IMR-90 (cell line): ENCODE results near the gene ZNF124. TPM values are rescaled to one million over a fixed set of nuclear protein-coding genes. Genes with fewer than 3 reads are reported as not detected.

ENCODE experiments used
- ATAC-seq: fragments of 200-7000 bp; cut with Tn5 transposase; 2 replicates; pipeline ENCODE4 v1.9.1; 2020; ENCODE audit warnings: low read depth, mild to moderate bottlenecking, moderate library complexity
- BruUV-seq: library from RNA; stranded (reverse); fragments of 400-500 nt; replicated peaks from 2 replicates; lab custom pipeline; 2021; lab: Mats Ljungman, UMichigan
- CTCF ChIA-PET: fragments of 300-600 bp; formaldehyde crosslinking; extraction: SDS; loops from one replicate; lab custom pipeline; 2021; ENCODE audit warnings: antibody characterized with exemption; lab: Yijun Ruan, JAX
- POLR2A ChIA-PET: fragments of 300-600 bp; sonication (Branson Sonifier 250); formaldehyde crosslinking; loops from one replicate; lab custom pipeline; 2022; ENCODE audit warnings: antibody characterized with exemption; ENCODE audit not compliant: unreplicated experiment; lab: Charles Lee
- DNase-seq: peaks from one replicate; pipeline ENCODE4 v3.0.0; 2013
- H2AFZ ChIP-seq: replicated peaks from 2 replicates; pipeline ENCODE3; 2013; ENCODE audit warnings: low read length, mild to moderate bottlenecking; ENCODE audit not compliant: poor library complexity
- H2AK5ac ChIP-seq: 2 replicates; pipeline ENCODE4 v1.6.1; 2013; ENCODE audit warnings: low read depth, low read length, inconsistent platforms
- H2AK9ac ChIP-seq: replicated peaks from 2 replicates; pipeline ENCODE3; 2013; ENCODE audit warnings: mild to moderate bottlenecking, low read depth, low read length, moderate library complexity; ENCODE audit not compliant: poor library complexity
- H2BK120ac ChIP-seq: 2 replicates; pipeline ENCODE4 v1.6.1; 2013; ENCODE audit warnings: low read depth, low read length, inconsistent platforms
- H2BK15ac ChIP-seq: 3 replicates; pipeline ENCODE4 v1.6.1; 2013; ENCODE audit warnings: low read depth, low read length, inconsistent platforms
- H2BK20ac ChIP-seq: 2 replicates; pipeline ENCODE4 v1.6.1; 2013; ENCODE audit warnings: low read depth, mild to moderate bottlenecking, inconsistent platforms, low read length, moderate library complexity
- H2BK5ac ChIP-seq: 2 replicates; pipeline ENCODE4 v1.6.1; 2013; ENCODE audit warnings: mild to moderate bottlenecking, low read depth, low read length, inconsistent platforms; ENCODE audit not compliant: poor library complexity, severe bottlenecking
- H3K14ac ChIP-seq: replicated peaks from 2 replicates; pipeline ENCODE4 v1.6.1; 2013; ENCODE audit warnings: low read depth, low read length, inconsistent platforms
- H3K18ac ChIP-seq: 2 replicates; pipeline ENCODE4 v1.6.1; 2013; ENCODE audit warnings: low read depth, low read length, control low read depth
- H3K23ac ChIP-seq: 2 replicates; pipeline ENCODE4 v1.6.1; 2013; ENCODE audit warnings: low read depth, low read length, inconsistent platforms
- H3K27ac ChIP-seq: 2 replicates; pipeline ENCODE4 v1.5.1; 2013; ENCODE audit warnings: mild to moderate bottlenecking, control low read depth, low read length; ENCODE audit not compliant: insufficient read depth
- H3K27me3 ChIP-seq: 2 replicates; pipeline ENCODE4 v1.6.1; 2013; ENCODE audit warnings: low read length; ENCODE audit not compliant: control insufficient read depth, insufficient read depth
- H3K36me3 ChIP-seq: 2 replicates; pipeline ENCODE4 v1.6.1; 2013; ENCODE audit warnings: low read length, mixed read lengths; ENCODE audit not compliant: control insufficient read depth, insufficient read depth
- H3K4ac ChIP-seq: 2 replicates; pipeline ENCODE4 v1.6.1; 2013; ENCODE audit warnings: low read depth, low read length, inconsistent platforms
- H3K4me1 ChIP-seq: 2 replicates; pipeline ENCODE4 v1.6.1; 2013; ENCODE audit warnings: low read length, mixed read lengths; ENCODE audit not compliant: control insufficient read depth, insufficient read depth
- H3K4me2 ChIP-seq: 2 replicates; pipeline ENCODE4 v1.6.1; 2013; ENCODE audit warnings: low read depth, mild to moderate bottlenecking, control low read depth, low read length, moderate library complexity
- H3K4me3 ChIP-seq: 2 replicates; pipeline ENCODE4 v1.5.1; 2013; ENCODE audit warnings: low read depth, mild to moderate bottlenecking, control low read depth, low read length, moderate library complexity; ENCODE audit not compliant: insufficient read depth
- H3K56ac ChIP-seq: 2 replicates; pipeline ENCODE4 v1.6.1; 2013; ENCODE audit warnings: low read length, inconsistent platforms; ENCODE audit not compliant: insufficient read depth; ENCODE audit errors: extremely low read depth
- H3K79me1 ChIP-seq, 2 experiments: 2 replicates each; pipeline ENCODE4 v1.6.1; 2013; ENCODE audit warnings: low read length in 2 of 2, inconsistent platforms in 1 of 2, low read depth in 1 of 2
- H3K9ac ChIP-seq: 2 replicates; pipeline ENCODE4 v1.6.1; 2013; ENCODE audit warnings: low read depth, low read length, control low read depth
- H3K9me1 ChIP-seq: 2 replicates; pipeline ENCODE4 v1.6.1; 2013; ENCODE audit warnings: low read length, inconsistent platforms; ENCODE audit not compliant: insufficient read depth
- H3K9me3 ChIP-seq: 2 replicates; pipeline ENCODE4 v1.6.1; 2013; ENCODE audit warnings: low read length; ENCODE audit not compliant: control insufficient read depth, insufficient read depth
- H4K20me1 ChIP-seq: 2 replicates; pipeline ENCODE4 v1.6.1; 2013; ENCODE audit warnings: low read length, inconsistent platforms; ENCODE audit not compliant: insufficient read depth
- H4K5ac ChIP-seq: 2 replicates; pipeline ENCODE4 v1.6.1; 2013; ENCODE audit warnings: mild to moderate bottlenecking, low read depth, low read length, control low read depth
- H4K8ac ChIP-seq, 2 experiments: 2 replicates each; pipeline ENCODE4 v1.6.1; 2013; ENCODE audit warnings: low read depth in 2 of 2, low read length in 2 of 2, control low read depth in 1 of 2, inconsistent platforms in 1 of 2
- H4K91ac ChIP-seq: 2 replicates; pipeline ENCODE4 v1.6.1; 2013; ENCODE audit warnings: low read depth, low read length, inconsistent platforms; ENCODE audit not compliant: insufficient read depth
- BHLHE40 ChIP-seq: fragments of 150-350 bp; IDR thresholded peaks from 2 replicates; pipeline ENCODE4 v1.6.1; 2016; ENCODE audit warnings: mild to moderate bottlenecking, low read depth, low read length
- CEBPB ChIP-seq: IDR thresholded peaks from 2 replicates; pipeline ENCODE4 v1.6.1; 2012; ENCODE audit warnings: low read depth, low read length, improper control_type of control experiment
- CHD1 ChIP-seq: IDR thresholded peaks from 2 replicates; pipeline ENCODE4 v1.6.1; 2012; ENCODE audit warnings: low read depth, low read length, improper control_type of control experiment
- FOS ChIP-seq: fragments of 150-350 bp; IDR thresholded peaks from 2 replicates; pipeline ENCODE4 v1.6.1; 2016; ENCODE audit warnings: low read depth, low read length
- MAFK ChIP-seq: IDR thresholded peaks from 2 replicates; pipeline ENCODE4 v1.6.1; 2012; ENCODE audit warnings: low read depth, low read length, improper control_type of control experiment
- MAZ ChIP-seq: IDR thresholded peaks from 2 replicates; pipeline ENCODE4 v1.6.1; 2012; ENCODE audit warnings: low read depth, mild to moderate bottlenecking, low read length, improper control_type of control experiment, moderate library complexity, borderline replicate concordance
- MXI1 ChIP-seq: IDR thresholded peaks from 2 replicates; pipeline ENCODE4 v1.6.1; 2012; ENCODE audit warnings: low read depth, mild to moderate bottlenecking, low read length, moderate library complexity, borderline replicate concordance
- NFE2L2 ChIP-seq: fragments of 150-350 bp; IDR thresholded peaks from 2 replicates; pipeline ENCODE4 v1.6.1; 2016; ENCODE audit warnings: low read depth, mild to moderate bottlenecking, low read length
- RAD21 ChIP-seq: IDR thresholded peaks from 2 replicates; pipeline ENCODE4 v1.6.1; 2012; ENCODE audit warnings: low read length, improper control_type of control experiment
- RCOR1 ChIP-seq: IDR thresholded peaks from 2 replicates; pipeline ENCODE4 v1.6.1; 2012; ENCODE audit warnings: mild to moderate bottlenecking, low read length, improper control_type of control experiment; ENCODE audit not compliant: insufficient replicate concordance
- RFX5 ChIP-seq: IDR thresholded peaks from 2 replicates; pipeline ENCODE4 v1.8.0; 2012; ENCODE audit warnings: low read depth, mild to moderate bottlenecking, low read length, moderate library complexity
- SMC3 ChIP-seq: fragments of 150-350 bp; IDR thresholded peaks from 2 replicates; pipeline ENCODE4 v1.6.1; 2016; ENCODE audit warnings: low read depth, mild to moderate bottlenecking, antibody characterized with exemption, low read length, moderate library complexity
- WGBS, 2 experiments: methylation state at CpG; one replicate each; pipeline versions ENCODE4 v1.1.5 to v1.1.7; 2013; ENCODE audit warnings: missing lambda C conversion rate in 2 of 2; ENCODE audit not compliant: insufficient read length in 1 of 2; ENCODE audit errors: extremely low coverage in 2 of 2; 5-methylcytosine and 5-hydroxymethylcytosine counted together
- dilution Hi-C: fragments of 300-500 bp; cut with HindIII; formaldehyde crosslinking; loops from one replicate; pipeline ENCODE4 v1.14.3; 2018; ENCODE audit warnings: low sequenced_read_pairs; ENCODE audit not compliant: unreplicated experiment
- in situ Hi-C: fragments of 300-500 bp; cut with MboI; formaldehyde crosslinking; loops from 3 replicates; pipeline ENCODE4 v1.14.3; 2019; ENCODE audit warnings: low sequenced_read_pairs, inconsistent platforms, mixed read lengths
- intact Hi-C: fragments of 100-400 bp; cut with micrococcal nuclease; formaldehyde crosslinking; loops from 2 replicates; pipeline ENCODE4 v1.10.0; 2022
- polyA plus RNA-seq, 3 experiments: library from polyadenylated mRNA; depleted of rRNA; stranded (reverse); fragments of >200 nt; gene quantifications; 2 replicates each; pipeline ENCODE4 v1.2.3, GENCODE V29; 2012; ENCODE audit warnings: low replicate concordance in 1 of 3
- total RNA-seq: library from RNA; depleted of rRNA; stranded (reverse); fragments of >200 nt; gene quantifications from 2 replicates; pipeline ENCODE4 v1.2.3, GENCODE V29; 2012
- TF ChIP-seq, protein P1 (sequence below): fragments of 150-350 bp; IDR thresholded peaks from 2 replicates; pipeline ENCODE4 v1.6.1; 2017; ENCODE audit warnings: mild to moderate bottlenecking, antibody characterized with exemption, low read length, low read depth
- TF ChIP-seq, protein P2 (sequence below): conservative IDR thresholded peaks from 2 replicates; pipeline ENCODE4 v1.5.1; 2012; ENCODE audit warnings: mild to moderate bottlenecking, low read depth, low read length, improper control_type of control experiment
- TF ChIP-seq, protein P3 (sequence below): fragments of 150-350 bp; IDR thresholded peaks from 2 replicates; pipeline ENCODE4 v1.6.1; 2016; ENCODE audit warnings: low read depth, mild to moderate bottlenecking, low read length, moderate library complexity, borderline replicate concordance

Gene ZNF124
- total and polyA plus RNA-seq, 2 of the 4 experiments (the other 2 are of a cell fraction) = 3.2 to 89.3 TPM

DNA sequence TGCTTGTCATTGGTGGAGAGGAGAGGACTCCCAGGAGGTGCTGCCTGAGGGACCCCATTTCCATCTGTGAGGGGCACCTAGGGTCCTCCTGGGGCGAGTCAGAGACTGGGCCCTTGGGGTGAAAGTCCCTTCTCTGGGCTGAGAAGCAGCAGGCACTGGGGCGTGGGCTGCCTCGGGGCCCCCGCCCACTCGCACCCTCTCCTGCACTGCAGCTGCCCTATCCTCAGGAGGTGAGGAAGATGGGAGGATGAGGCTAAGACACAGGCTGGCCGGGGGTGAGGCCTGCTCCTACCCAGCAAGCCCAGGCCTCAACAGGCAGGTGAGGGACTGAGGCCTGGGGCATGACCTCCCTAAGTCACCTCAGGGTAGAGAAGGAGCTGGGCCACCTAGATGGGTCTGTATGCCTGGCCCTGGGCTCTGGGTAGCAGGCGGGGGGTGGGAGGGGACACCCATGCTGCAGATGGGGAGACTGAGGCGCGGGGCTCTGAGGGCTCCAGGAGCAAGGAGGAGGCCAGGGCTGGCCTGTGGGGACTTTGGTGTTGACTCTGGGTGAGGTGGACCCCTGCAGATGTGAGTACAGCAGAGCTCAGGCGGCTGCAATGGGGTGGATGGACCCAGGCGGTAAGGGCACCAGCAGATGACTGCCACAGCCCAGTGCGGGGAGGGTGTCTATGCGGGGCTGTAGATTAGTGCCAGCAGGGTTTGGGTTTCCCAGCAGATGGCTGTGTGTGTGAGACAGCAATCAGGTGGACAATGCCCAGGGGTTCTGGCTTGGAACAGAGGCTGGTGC is 57.3 kb downstream of the ZNF124 start:
- H3K56ac ChIP-seq = no peak overlapping the region
- H2BK15ac ChIP-seq = no peak overlapping the region
- no peak overlapping the region for H4K91ac ChIP-seq
- H2BK5ac ChIP-seq = no peak overlapping the region
- H2BK120ac ChIP-seq = no peak overlapping the region
- no peak overlapping the region for H3K4me2 ChIP-seq
- no peak overlapping the region for H2BK20ac ChIP-seq
- no peak for DNase-seq
- no peak overlapping the region for H3K18ac ChIP-seq
- intact Hi-C loops = no loop called here
- H3K9me1 ChIP-seq = no peaks in the 10 kb centered on the region; the same call in 1 of the 2 replicates
- no peaks in the 10 kb centered on the region; the same call in 1 of the 2 replicates for H3K4me1 ChIP-seq
- no peak for ATAC-seq
- H3K4ac ChIP-seq = no peak overlapping the region
- H2AK5ac ChIP-seq = no peak overlapping the region
- no peak overlapping the region for H3K4me3 ChIP-seq
- 80% methylated on average over 4 of the region's 13 CpGs; no CpG with 5 or more reads in 1 of the 2 experiments for WGBS, 2 experiments
- in situ Hi-C loops = no loop called here
- no peaks in the 10 kb centered on the region for H3K9me3 ChIP-seq
- no TSS peak for BruUV-seq
- H3K79me1 ChIP-seq = peaks cover 0 to 7% of the 10 kb centered on the region in 2 experiments; a peak in 1 of 4 replicates
- CTCF ChIA-PET = no interaction called here
- no peak overlapping the region for H3K23ac ChIP-seq
- no peaks in the 10 kb centered on the region for H3K36me3 ChIP-seq
- H3K27me3 ChIP-seq = no peaks in the 10 kb centered on the region
- H3K27ac ChIP-seq = no peak overlapping the region
- H4K8ac ChIP-seq = no peak overlapping the region
- no peak overlapping the region for H3K9ac ChIP-seq
- H3K14ac ChIP-seq = no peak overlapping the region
- no peak overlapping the region for H2AK9ac ChIP-seq
- dilution Hi-C loops = no loop called here
- POLR2A ChIA-PET = no interaction called here
- no peaks in the 10 kb centered on the region; the same call in 1 of the 2 replicates for H4K20me1 ChIP-seq
- H2AFZ ChIP-seq = no peak overlapping the region
- H4K5ac ChIP-seq = no peak overlapping the region
- TF ChIP-seq NFE2L2 (no peak), RFX5 (no peak), BHLHE40 (no peak), MXI1 (no peak), MAFK (no peak), RCOR1 (no peak), SMC3 (no peak), CHD1 (no peak), FOS (no peak), MAZ (no peak), CEBPB (no peak), RAD21 (no peak)
- TF ChIP-seq, protein P1, sequence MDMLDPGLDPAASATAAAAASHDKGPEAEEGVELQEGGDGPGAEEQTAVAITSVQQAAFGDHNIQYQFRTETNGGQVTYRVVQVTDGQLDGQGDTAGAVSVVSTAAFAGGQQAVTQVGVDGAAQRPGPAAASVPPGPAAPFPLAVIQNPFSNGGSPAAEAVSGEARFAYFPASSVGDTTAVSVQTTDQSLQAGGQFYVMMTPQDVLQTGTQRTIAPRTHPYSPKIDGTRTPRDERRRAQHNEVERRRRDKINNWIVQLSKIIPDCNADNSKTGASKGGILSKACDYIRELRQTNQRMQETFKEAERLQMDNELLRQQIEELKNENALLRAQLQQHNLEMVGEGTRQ = no peak
- TF ChIP-seq, protein P2, sequence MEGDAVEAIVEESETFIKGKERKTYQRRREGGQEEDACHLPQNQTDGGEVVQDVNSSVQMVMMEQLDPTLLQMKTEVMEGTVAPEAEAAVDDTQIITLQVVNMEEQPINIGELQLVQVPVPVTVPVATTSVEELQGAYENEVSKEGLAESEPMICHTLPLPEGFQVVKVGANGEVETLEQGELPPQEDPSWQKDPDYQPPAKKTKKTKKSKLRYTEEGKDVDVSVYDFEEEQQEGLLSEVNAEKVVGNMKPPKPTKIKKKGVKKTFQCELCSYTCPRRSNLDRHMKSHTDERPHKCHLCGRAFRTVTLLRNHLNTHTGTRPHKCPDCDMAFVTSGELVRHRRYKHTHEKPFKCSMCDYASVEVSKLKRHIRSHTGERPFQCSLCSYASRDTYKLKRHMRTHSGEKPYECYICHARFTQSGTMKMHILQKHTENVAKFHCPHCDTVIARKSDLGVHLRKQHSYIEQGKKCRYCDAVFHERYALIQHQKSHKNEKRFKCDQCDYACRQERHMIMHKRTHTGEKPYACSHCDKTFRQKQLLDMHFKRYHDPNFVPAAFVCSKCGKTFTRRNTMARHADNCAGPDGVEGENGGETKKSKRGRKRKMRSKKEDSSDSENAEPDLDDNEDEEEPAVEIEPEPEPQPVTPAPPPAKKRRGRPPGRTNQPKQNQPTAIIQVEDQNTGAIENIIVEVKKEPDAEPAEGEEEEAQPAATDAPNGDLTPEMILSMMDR = no peak
- TF ChIP-seq, protein P3, sequence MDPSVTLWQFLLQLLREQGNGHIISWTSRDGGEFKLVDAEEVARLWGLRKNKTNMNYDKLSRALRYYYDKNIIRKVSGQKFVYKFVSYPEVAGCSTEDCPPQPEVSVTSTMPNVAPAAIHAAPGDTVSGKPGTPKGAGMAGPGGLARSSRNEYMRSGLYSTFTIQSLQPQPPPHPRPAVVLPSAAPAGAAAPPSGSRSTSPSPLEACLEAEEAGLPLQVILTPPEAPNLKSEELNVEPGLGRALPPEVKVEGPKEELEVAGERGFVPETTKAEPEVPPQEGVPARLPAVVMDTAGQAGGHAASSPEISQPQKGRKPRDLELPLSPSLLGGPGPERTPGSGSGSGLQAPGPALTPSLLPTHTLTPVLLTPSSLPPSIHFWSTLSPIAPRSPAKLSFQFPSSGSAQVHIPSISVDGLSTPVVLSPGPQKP = no peak
